ENCODE data around the gene DLG2.

DNA sequence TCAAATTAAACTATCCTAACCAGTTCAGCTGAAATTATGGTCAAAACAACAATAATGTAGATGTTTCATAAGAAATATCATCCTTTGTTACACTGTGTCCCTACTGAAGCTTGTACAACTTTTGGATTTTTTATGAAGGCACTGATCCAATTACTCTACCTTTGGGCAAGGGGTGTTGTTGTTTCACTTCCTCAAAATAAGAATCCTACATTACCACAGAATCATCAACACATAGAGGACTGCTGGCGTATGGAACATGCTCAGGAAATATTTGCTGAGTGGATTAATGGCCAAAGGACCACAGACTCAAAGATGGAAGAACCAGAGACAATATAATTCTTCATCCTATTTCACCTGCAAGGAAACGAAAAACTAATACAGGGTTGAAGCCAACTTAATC is 1433.4 kb downstream of the DLG2 start:
- TF ChIP-seq, protein P1, sequence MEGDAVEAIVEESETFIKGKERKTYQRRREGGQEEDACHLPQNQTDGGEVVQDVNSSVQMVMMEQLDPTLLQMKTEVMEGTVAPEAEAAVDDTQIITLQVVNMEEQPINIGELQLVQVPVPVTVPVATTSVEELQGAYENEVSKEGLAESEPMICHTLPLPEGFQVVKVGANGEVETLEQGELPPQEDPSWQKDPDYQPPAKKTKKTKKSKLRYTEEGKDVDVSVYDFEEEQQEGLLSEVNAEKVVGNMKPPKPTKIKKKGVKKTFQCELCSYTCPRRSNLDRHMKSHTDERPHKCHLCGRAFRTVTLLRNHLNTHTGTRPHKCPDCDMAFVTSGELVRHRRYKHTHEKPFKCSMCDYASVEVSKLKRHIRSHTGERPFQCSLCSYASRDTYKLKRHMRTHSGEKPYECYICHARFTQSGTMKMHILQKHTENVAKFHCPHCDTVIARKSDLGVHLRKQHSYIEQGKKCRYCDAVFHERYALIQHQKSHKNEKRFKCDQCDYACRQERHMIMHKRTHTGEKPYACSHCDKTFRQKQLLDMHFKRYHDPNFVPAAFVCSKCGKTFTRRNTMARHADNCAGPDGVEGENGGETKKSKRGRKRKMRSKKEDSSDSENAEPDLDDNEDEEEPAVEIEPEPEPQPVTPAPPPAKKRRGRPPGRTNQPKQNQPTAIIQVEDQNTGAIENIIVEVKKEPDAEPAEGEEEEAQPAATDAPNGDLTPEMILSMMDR (IDR thresholded peaks at IDR 0.05): no peak
- no peak for TF ChIP-seq POLR2A (IDR thresholded peaks at IDR 0.05)
